ENCODE data around the gene RPS27L. TPM values are rescaled to one million over a fixed set of nuclear protein-coding genes. Genes with fewer than 3 reads are reported as not detected.
A peak's percentile ranks its signal among the peaks of the same experiment; 100 is the strongest.

RPS27L gene
- total and polyA plus RNA-seq, 9 of the 15 experiments (the other 6 are each of a cell fraction or from before 2014, with no cell fraction given): 72.2 to 382 (median 116) TPM

- no peak for TF ChIP-seq ZFP91 (CRISPR knock-in tag; IDR thresholded peaks at IDR 0.05)
- TF ChIP-seq KDM4B (IDR thresholded peaks at IDR 0.05; ENCODE audit: borderline replicate concordance in 2 of 2, low read depth in 1 of 2): no peak
- peak; percentile 49; the same call in 1 of the 2 replicates for TF ChIP-seq KLF16 (IDR thresholded peaks at IDR 0.05)
- peak; percentile 81 for TF ChIP-seq PKNOX1 (IDR thresholded peaks at IDR 0.05)
- no peak for TF ChIP-seq RBM39 (optimal IDR thresholded peaks at IDR 0.05; ENCODE audit: low read depth, low read length)
- TF ChIP-seq ZBTB43 (CRISPR knock-in tag; IDR thresholded peaks at IDR 0.05): no peak
- TF ChIP-seq ZNF586 (CRISPR knock-in tag; conservative IDR thresholded peaks at IDR 0.05): no peak
- 0 out of 2 replicates have a peak, but pooled peaks have one; percentile 16 for TF ChIP-seq SOX6 (IDR thresholded peaks at IDR 0.05)
- no peak for TF ChIP-seq STAT5B (CRISPR knock-in tag; IDR thresholded peaks at IDR 0.05)
- no peak for TF ChIP-seq ZNF239 (CRISPR knock-in tag; IDR thresholded peaks at IDR 0.05)
- no peak for TF ChIP-seq ZNF121 (CRISPR knock-in tag; conservative IDR thresholded peaks at IDR 0.05)
- TF ChIP-seq PHB2 (IDR thresholded peaks at IDR 0.05; ENCODE audit: low read depth): no peak
- no peak for TF ChIP-seq NR2C1 (IDR thresholded peaks at IDR 0.05)
- TF ChIP-seq NR2C1 (tag; IDR thresholded peaks at IDR 0.05): no peak
- peak; percentile 45; the same call in 1 of the 2 replicates for TF ChIP-seq CEBPG (CRISPR knock-in tag; IDR thresholded peaks at IDR 0.05)
- TF ChIP-seq CEBPG (tag; conservative IDR thresholded peaks at IDR 0.05 in 1 of 2, IDR thresholded peaks at IDR 0.05 in 1 of 2): 0 out of 4 replicates have a peak, but pooled peaks of 1 of the 2 experiments have one; percentile 13
- no peak for TF ChIP-seq SUPT5H (IDR thresholded peaks at IDR 0.05)
- no peak for TF ChIP-seq C11orf30 (IDR thresholded peaks at IDR 0.05; ENCODE audit: low read depth)
- no peak for TF ChIP-seq E2F1 (CRISPR knock-in tag; IDR thresholded peaks at IDR 0.05)
- no peak for TF ChIP-seq CCNT2 (IDR thresholded peaks at IDR 0.05; ENCODE audit: borderline replicate concordance, extremely low read depth, insufficient read length, low read depth, low read length)
- TF ChIP-seq MEF2D (tag; conservative IDR thresholded peaks at IDR 0.05; ENCODE audit: low read depth): no peak
- TF ChIP-seq PTTG1 (tag; IDR thresholded peaks at IDR 0.05; ENCODE audit: low read depth): no peak
- TF ChIP-seq RUNX1 (IDR thresholded peaks at IDR 0.05; ENCODE audit: low read depth): no peak
Measured at GRCh38 chr15:63191895-63192618, 34.8 kb upstream of the RPS27L start (continued).

Data from K562 (cell line).